ENCODE measurements around the gene CFAP57. TPM values are rescaled to one million over a fixed set of nuclear protein-coding genes. Genes with fewer than 3 reads are reported as not detected.

The CFAP57 gene
- total RNA-seq (2016; rRNA removed; fragmentation: Illumina TruSeq; extraction: Trizol) (0.14 TPM in 1 of 2 replicates, not detected in the other), polyA plus RNA-seq (2011; rRNA removed) (0.01 and 0.07 TPM in 2 replicates), polyA minus RNA-seq (2011; rRNA and poly(A)+ RNA removed; ENCODE audit: low replicate concordance) (0.94 TPM in 1 of 2 replicates, not detected in the other), Bru-seq, nascent RNA (percentile 11 among the genes with signal in this experiment), BruChase-seq, experiment 1, labeled RNA remaining after a 6-hour chase (percentile 4 among the genes with signal in this experiment), BruChase-seq, experiment 2, labeled RNA remaining after a 2-hour chase (percentile 6 among the genes with signal in this experiment)
- total RNA-seq (2016; cell fraction: cytosol; rRNA removed; fragmentation: Illumina TruSeq; extraction: Trizol; ENCODE audit: low read depth): not detected in 2 replicates
- 0.06 and 0.15 TPM in 2 replicates for total RNA-seq (2016; cell fraction: insoluble cytoplasmic fraction; rRNA removed; fragmentation: Illumina TruSeq; extraction: Trizol)
- 0.09 TPM in 1 of 2 replicates, not detected in the other for total RNA-seq (2016; cell fraction: membrane; rRNA removed; fragmentation: Illumina TruSeq; extraction: Trizol)
- not detected in 2 replicates for total RNA-seq (2016; cell fraction: nucleus; rRNA removed; fragmentation: Illumina TruSeq; extraction: Trizol)
- polyA plus RNA-seq (2011; cell fraction: cytosol; rRNA removed): 0.01 and 0.03 TPM in 2 replicates
- polyA plus RNA-seq (2011; cell fraction: nucleus; rRNA removed): 0.03 TPM in 1 of 2 replicates, not detected in the other
- 0.08 and 0.11 TPM in 2 replicates for polyA plus RNA-seq (2012)
- not detected in 2 replicates for polyA plus RNA-seq (2016; cell fraction: cytosol; fragmentation: Illumina TruSeq; extraction: Trizol; ENCODE audit: low read depth)
- polyA plus RNA-seq (2016; cell fraction: insoluble cytoplasmic fraction; fragmentation: Illumina TruSeq; extraction: Trizol; ENCODE audit: low read depth): not detected in 2 replicates
- not detected in 2 replicates for polyA plus RNA-seq (2016; cell fraction: membrane; fragmentation: Illumina TruSeq; extraction: Trizol; ENCODE audit: low read depth)
- not detected in 2 replicates for polyA plus RNA-seq (2016; cell fraction: nucleus; fragmentation: Illumina TruSeq; extraction: Trizol; ENCODE audit: insufficient read depth, low read depth)
- polyA minus RNA-seq (2011; cell fraction: cytosol; rRNA and poly(A)+ RNA removed): not detected in 2 replicates
- polyA minus RNA-seq (2011; cell fraction: nucleus; rRNA and poly(A)+ RNA removed): 0.13 TPM in 1 of 2 replicates, not detected in the other
- long read RNA-seq, experiment 1: 0 reads
- long read RNA-seq, experiment 2: 0 reads

GRCh38 chr1:43171876-43172526, at the start of gene CFAP57, which contains the start of gene EBNA1BP2:
Gene CFAP57, plus strand, starts transcription at chr1:43172330. Its CDS starts 424 bp downstream, at chr1:43172754.
Gene EBNA1BP2, minus strand, starts transcription at chr1:43172290. Its CDS starts 172 bp downstream, at chr1:43172118.
- in situ Hi-C loops (cut with HindIII; ENCODE audit: extremely low pct_ligation_motif_present, low pct_unique_long_range_greater_than_20kb): no loop called here
- Histone ChIP-seq H3K9ac (ENCODE audit: insufficient read depth, low read depth, low read length) (peak within 1 kb of the TSS; percentile 86), H3K27me3 (ENCODE audit: control insufficient read depth in 1 of 2, insufficient read depth in 2 of 2, low read length in 2 of 2) (peaks cover 0 to 15% of the 10 kb centered on the region in 2 experiments; a peak in 2 of 5 replicates), H3K27ac (ENCODE audit: extremely low read length, insufficient read depth, low read length) (peak within 1 kb of the TSS; percentile 49), H3K79me2 (ENCODE audit: insufficient read depth, low read length) (peaks cover 20% of the 10 kb centered on the region), H3K4me1 (ENCODE audit: insufficient read depth, low read length) (peaks cover 23% of the 10 kb centered on the region), H3K4me2 (ENCODE audit: low read depth, low read length) (peak within 1 kb of the TSS; percentile 92), H4K20me1 (ENCODE audit: insufficient read depth, low read length) (no peaks in the 10 kb centered on the region), H3K36me3 (replicated peaks in 1 of 2; ENCODE audit: control insufficient read depth in 1 of 2, insufficient read depth in 2 of 2, low read length in 2 of 2) (peaks cover 8 to 34% of the 10 kb centered on the region in 2 experiments), H3K4me3 (replicated peaks in 1 of 3; ENCODE audit: insufficient read depth in 1 of 3, low read depth in 2 of 3, low read length in 3 of 3) (peak within 1 kb of the TSS; percentile 79 to 97 (median 87)), H2AFZ (ENCODE audit: low read length) (peak within 1 kb of the TSS; percentile 84), H3K9me3 (ENCODE audit: low read length) (no peaks in the 10 kb centered on the region)
- no TSS peak for BruUV-seq (replicated peaks)
- ChIA-PET POLR2A (interaction anchor here (1.0 to 2.2 kb wide), 4 partner anchors 15 to 478 kb away, joined by 3 to 8 read pairs (median 4); partner anchors contain the start of gene KDM4A), CTCF (ENCODE audit: low intra/inter-chr PET ratio, low total read pairs) (no interaction called here)
- DNase-seq (ENCODE audit: low spot score): peak; percentile 93
- peak; percentile 93 for ATAC-seq
- peak; percentile 85 for FAIRE-seq
- WGBS (ENCODE audit: low lambda C conversion rate): 2% methylated on average over 25 of the region's 45 CpGs
- intact Hi-C loops (cut with micrococcal nuclease; ENCODE audit: unreplicated experiment): no loop called here
- no peak; the same call in 1 of the 2 replicates for TF ChIP-seq PREB (CRISPR knock-in tag; IDR thresholded peaks at IDR 0.05)
- TF ChIP-seq FOXP4 (CRISPR knock-in tag; IDR thresholded peaks at IDR 0.05): peak; percentile 42; the same call in 1 of the 2 replicates
- TF ChIP-seq ZNF30 (CRISPR knock-in tag; IDR thresholded peaks at IDR 0.05): 0 out of 2 replicates have a peak, but pooled peaks have one; percentile 16
- TF ChIP-seq ELK4 (CRISPR knock-in tag; IDR thresholded peaks at IDR 0.05; ENCODE audit: borderline replicate concordance): peak; percentile 51; the same call in 1 of the 2 replicates
- TF ChIP-seq FOXK1 (CRISPR knock-in tag; IDR thresholded peaks at IDR 0.05; ENCODE audit: borderline replicate concordance, low read depth): peak; percentile 59; the same call in 1 of the 2 replicates
- TF ChIP-seq, protein P1, sequence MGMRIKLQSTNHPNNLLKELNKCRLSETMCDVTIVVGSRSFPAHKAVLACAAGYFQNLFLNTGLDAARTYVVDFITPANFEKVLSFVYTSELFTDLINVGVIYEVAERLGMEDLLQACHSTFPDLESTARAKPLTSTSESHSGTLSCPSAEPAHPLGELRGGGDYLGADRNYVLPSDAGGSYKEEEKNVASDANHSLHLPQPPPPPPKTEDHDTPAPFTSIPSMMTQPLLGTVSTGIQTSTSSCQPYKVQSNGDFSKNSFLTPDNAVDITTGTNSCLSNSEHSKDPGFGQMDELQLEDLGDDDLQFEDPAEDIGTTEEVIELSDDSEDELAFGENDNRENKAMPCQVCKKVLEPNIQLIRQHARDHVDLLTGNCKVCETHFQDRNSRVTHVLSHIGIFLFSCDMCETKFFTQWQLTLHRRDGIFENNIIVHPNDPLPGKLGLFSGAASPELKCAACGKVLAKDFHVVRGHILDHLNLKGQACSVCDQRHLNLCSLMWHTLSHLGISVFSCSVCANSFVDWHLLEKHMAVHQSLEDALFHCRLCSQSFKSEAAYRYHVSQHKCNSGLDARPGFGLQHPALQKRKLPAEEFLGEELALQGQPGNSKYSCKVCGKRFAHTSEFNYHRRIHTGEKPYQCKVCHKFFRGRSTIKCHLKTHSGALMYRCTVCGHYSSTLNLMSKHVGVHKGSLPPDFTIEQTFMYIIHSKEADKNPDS (CRISPR knock-in tag; IDR thresholded peaks at IDR 0.05): peak; percentile 47; the same call in 1 of the 2 replicates
- no peak for TF ChIP-seq ZBTB42 (CRISPR knock-in tag; IDR thresholded peaks at IDR 0.05)
- TF ChIP-seq ZNF784 (CRISPR knock-in tag; IDR thresholded peaks at IDR 0.05; ENCODE audit: borderline replicate concordance): no peak
- peak; percentile 84 for TF ChIP-seq PHF20 (CRISPR knock-in tag; IDR thresholded peaks at IDR 0.05)
